ENCODE measurements around the gene FAM131C.
A peak's percentile ranks its signal among the peaks of the same experiment; 100 is the strongest.

FAM131C gene

GRCh38 chr1:16099412-16099811 lies 26.0 kb upstream of the FAM131C start:
- DNase-seq, result no peak

- no peak for DNase-seq
Measured at GRCh38 chr1:16095447-16095846, 22.0 kb upstream of the FAM131C start.

GRCh38 chr1:16094453-16095158 lies 21.2 kb upstream of the FAM131C start:
- DNase-seq, result no peak

- no peak for DNase-seq
Measured at GRCh38 chr1:16093611-16094010, 20.2 kb upstream of the FAM131C start.

- DNase-seq, result no peak
Measured at GRCh38 chr1:16092923-16093511, 19.6 kb upstream of the FAM131C start.

- DNase-seq, result no peak
Measured at GRCh38 chr1:16092097-16092922, 18.9 kb upstream of the FAM131C start.

- DNase-seq, result no peak
Measured at GRCh38 chr1:16091296-16091695, 17.8 kb upstream of the FAM131C start.

GRCh38 chr1:16090076-16090826 lies 16.8 kb upstream of the FAM131C start:
- DNase-seq, result no peak

- DNase-seq, result no peak
Measured at GRCh38 chr1:16088996-16089395, 15.5 kb upstream of the FAM131C start.

- DNase-seq, result no peak
Measured at GRCh38 chr1:16088351-16088911, 15.0 kb upstream of the FAM131C start.

- DNase-seq, result no peak
Measured at GRCh38 chr1:16087733-16088132, 14.3 kb upstream of the FAM131C start.

- DNase-seq, result no peak
Measured at GRCh38 chr1:16085522-16085921, 12.1 kb upstream of the FAM131C start.

- DNase-seq, result no peak
Measured at GRCh38 chr1:16083486-16083885, 10.0 kb upstream of the FAM131C start.

- peak; percentile 5 for DNase-seq
Measured at GRCh38 chr1:16082283-16083038, 9.0 kb upstream of the FAM131C start.

GRCh38 chr1:16081636-16082035 lies 8.2 kb upstream of the FAM131C start:
- no peak for DNase-seq

GRCh38 chr1:16080422-16081150 lies 7.1 kb upstream of the FAM131C start:
- DNase-seq, result no peak

GRCh38 chr1:16078925-16079656 lies 5.6 kb upstream of the FAM131C start:
- DNase-seq, result peak; percentile 22

GRCh38 chr1:16077406-16078245 lies 4.2 kb upstream of the FAM131C start:
- DNase-seq, result no peak

- no peak for DNase-seq
Measured at GRCh38 chr1:16076865-16077238, 3.4 kb upstream of the FAM131C start.

Measured in NCI-H526 treated with DMSO at 0.1 percent for 48 hours (cell line).